Gastrocnemius medialis (tissue), 4 donors: ENCODE results near the gene UNK.

ENCODE experiments used
- POLR2A ChIP-seq, 2 donors: fragments of 450-650 bp; IDR thresholded peaks; one replicate each; pipeline ENCODE4 v1.6.1; 2017; ENCODE audit warnings: antibody characterized with exemption in 2 of 2, mild to moderate bottlenecking in 2 of 2, moderate library complexity in 2 of 2
- TF ChIP-seq, protein P1 (sequence below), 5 experiments: fragments of 450-650 bp in 3 of 5; fragments of 200-600 bp in 2 of 5; sonication (generic) in 2 of 5; IDR thresholded peaks in 4 of 5; conservative IDR thresholded peaks in 1 of 5; 1 replicate in 4 of 5; 2 replicates in 1 of 5; pipeline ENCODE4 v1.5.1; 2016 to 2019; ENCODE audit warnings: antibody characterized with exemption in 5 of 5, mild to moderate bottlenecking in 3 of 5, moderate library complexity in 3 of 5

DNA sequence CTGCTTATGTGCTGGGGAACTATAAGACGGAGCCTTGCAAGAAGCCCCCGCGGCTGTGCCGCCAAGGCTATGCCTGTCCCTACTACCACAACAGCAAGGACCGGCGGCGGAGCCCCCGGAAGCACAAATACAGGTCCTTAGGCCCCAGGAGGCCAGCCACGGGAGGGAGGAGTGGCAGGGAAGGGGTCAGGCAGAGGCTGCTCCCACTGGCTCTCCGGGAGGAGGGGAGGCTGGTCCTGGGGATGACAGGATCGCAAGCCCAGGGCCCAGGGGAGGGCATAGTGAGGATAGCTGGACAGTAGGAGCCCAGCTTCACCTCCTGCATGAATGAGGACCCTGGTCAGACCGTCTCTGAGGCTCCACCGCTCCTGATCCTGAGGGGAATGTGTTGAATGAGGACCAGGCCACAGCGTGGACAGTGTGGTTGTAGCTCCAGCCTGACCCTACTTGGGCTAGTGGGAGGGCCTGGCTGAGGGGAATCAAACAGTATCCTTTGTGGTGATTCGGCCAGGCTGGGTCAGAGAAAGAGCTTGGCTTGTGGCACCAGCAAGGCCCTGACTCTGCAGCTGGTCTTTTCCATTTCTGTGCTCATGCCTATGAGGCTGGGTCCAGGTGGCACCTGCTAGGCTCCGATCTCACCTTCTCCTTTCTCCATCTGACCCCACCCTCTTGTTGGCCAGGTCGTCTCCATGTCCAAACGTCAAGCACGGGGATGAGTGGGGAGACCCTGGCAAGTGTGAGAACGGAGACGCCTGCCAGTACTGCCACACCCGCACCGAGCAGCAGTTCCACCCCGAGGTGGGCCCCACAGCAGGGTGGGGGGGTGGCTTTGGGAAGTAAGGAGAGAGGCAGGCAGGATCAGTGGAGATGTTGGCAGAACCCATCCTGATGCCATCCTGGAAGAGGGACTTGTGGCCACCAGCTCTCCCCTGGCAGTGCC, 28.7 kb downstream of the UNK start:
- TF ChIP-seq, protein P1, sequence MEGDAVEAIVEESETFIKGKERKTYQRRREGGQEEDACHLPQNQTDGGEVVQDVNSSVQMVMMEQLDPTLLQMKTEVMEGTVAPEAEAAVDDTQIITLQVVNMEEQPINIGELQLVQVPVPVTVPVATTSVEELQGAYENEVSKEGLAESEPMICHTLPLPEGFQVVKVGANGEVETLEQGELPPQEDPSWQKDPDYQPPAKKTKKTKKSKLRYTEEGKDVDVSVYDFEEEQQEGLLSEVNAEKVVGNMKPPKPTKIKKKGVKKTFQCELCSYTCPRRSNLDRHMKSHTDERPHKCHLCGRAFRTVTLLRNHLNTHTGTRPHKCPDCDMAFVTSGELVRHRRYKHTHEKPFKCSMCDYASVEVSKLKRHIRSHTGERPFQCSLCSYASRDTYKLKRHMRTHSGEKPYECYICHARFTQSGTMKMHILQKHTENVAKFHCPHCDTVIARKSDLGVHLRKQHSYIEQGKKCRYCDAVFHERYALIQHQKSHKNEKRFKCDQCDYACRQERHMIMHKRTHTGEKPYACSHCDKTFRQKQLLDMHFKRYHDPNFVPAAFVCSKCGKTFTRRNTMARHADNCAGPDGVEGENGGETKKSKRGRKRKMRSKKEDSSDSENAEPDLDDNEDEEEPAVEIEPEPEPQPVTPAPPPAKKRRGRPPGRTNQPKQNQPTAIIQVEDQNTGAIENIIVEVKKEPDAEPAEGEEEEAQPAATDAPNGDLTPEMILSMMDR (IDR thresholded peaks at IDR 0.05 in 4 of 5, conservative IDR thresholded peaks at IDR 0.05 in 1 of 5): no peak
- TF ChIP-seq POLR2A (IDR thresholded peaks at IDR 0.05): no peak
